Calu3 (cell line): ENCODE data around the gene REST. TPM values are rescaled to one million over a fixed set of nuclear protein-coding genes. Genes with fewer than 3 reads are reported as not detected.

ENCODE experiments used
- BruUV-seq: library from RNA; stranded (reverse); fragments of 400-500 nt; replicated peaks from 2 replicates; lab custom pipeline; 2021; lab: Mats Ljungman, UMichigan
- CTCF ChIA-PET: fragments of 300-600 bp; sonication (Branson Sonifier 250); formaldehyde crosslinking; loops from one replicate; lab custom pipeline; 2022; ENCODE audit warnings: antibody characterized with exemption; lab: Charles Lee
- DNase-seq: peaks from one replicate; pipeline ENCODE4 v3.0.0; 2022
- H3K27ac Mint-ChIP-seq: one replicate; pipeline ENCODE4 v1.8.0; 2022; ENCODE audit warnings: mixed read lengths; ENCODE audit not compliant: unreplicated experiment
- H3K27me3 Mint-ChIP-seq: one replicate; pipeline ENCODE4 v1.8.0; 2022; ENCODE audit warnings: mixed read lengths; ENCODE audit not compliant: unreplicated experiment
- H3K36me3 Mint-ChIP-seq: one replicate; pipeline ENCODE4 v1.8.0; 2022; ENCODE audit warnings: mild to moderate bottlenecking, moderate library complexity, mixed read lengths; ENCODE audit not compliant: insufficient read depth, unreplicated experiment
- H3K4me1 Mint-ChIP-seq: one replicate; pipeline ENCODE4 v1.8.0; 2022; ENCODE audit warnings: mild to moderate bottlenecking, low read depth, mixed read lengths; ENCODE audit not compliant: unreplicated experiment
- H3K4me3 Mint-ChIP-seq: one replicate; pipeline ENCODE4 v1.8.0; 2022; ENCODE audit warnings: mild to moderate bottlenecking, low read depth, moderate library complexity, mixed read lengths; ENCODE audit not compliant: unreplicated experiment
- H3K9me3 Mint-ChIP-seq: one replicate; pipeline ENCODE4 v1.8.0; 2022; ENCODE audit warnings: low read depth, mixed read lengths; ENCODE audit not compliant: unreplicated experiment
- intact Hi-C: fragments of 100-400 bp; cut with micrococcal nuclease; formaldehyde crosslinking; loops from one replicate; pipeline ENCODE4 v1.10.0; 2022; ENCODE audit not compliant: unreplicated experiment
- total RNA-seq: library from RNA; stranded (reverse); gene quantifications from 2 replicates; pipeline ENCODE4 v1.2.3, GENCODE V29; 2022
- TF ChIP-seq, protein P1 (sequence below): fragments of 200-600 bp; IDR thresholded peaks from one replicate; pipeline ENCODE4 v1.8.0; 2022; ENCODE audit warnings: antibody characterized with exemption; ENCODE audit not compliant: unreplicated experiment

REST gene
- total RNA-seq, 1 experiment from 2014 or later: 29.6 TPM

DNA sequence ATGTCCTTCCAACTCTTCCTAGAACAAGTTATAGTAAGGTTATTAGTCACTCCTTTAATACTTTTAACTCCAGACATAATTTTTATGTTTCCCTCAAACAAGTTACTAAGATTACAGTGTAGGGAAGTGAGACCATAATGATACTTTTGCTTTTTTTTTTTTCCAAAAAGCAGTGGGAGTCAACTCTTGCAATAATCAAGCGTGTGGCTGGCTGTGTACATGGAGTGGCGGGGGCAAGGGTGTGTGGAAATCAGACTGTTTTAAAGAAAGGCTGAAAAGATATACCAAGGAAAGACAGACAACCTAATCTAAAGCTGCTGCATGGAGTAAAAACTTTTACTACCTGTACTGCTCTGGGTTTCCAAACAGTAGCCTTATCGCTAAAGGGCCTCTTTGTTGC, 65.6 kb downstream of the REST start:
- no peaks in the 10 kb centered on the region for H3K4me1 Mint-ChIP-seq
- intact Hi-C loops: no loop called here
- no peak for DNase-seq
- peak overlapping the region; percentile 16 for H3K4me3 Mint-ChIP-seq
- TF ChIP-seq, protein P1, sequence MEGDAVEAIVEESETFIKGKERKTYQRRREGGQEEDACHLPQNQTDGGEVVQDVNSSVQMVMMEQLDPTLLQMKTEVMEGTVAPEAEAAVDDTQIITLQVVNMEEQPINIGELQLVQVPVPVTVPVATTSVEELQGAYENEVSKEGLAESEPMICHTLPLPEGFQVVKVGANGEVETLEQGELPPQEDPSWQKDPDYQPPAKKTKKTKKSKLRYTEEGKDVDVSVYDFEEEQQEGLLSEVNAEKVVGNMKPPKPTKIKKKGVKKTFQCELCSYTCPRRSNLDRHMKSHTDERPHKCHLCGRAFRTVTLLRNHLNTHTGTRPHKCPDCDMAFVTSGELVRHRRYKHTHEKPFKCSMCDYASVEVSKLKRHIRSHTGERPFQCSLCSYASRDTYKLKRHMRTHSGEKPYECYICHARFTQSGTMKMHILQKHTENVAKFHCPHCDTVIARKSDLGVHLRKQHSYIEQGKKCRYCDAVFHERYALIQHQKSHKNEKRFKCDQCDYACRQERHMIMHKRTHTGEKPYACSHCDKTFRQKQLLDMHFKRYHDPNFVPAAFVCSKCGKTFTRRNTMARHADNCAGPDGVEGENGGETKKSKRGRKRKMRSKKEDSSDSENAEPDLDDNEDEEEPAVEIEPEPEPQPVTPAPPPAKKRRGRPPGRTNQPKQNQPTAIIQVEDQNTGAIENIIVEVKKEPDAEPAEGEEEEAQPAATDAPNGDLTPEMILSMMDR: no peak
- H3K36me3 Mint-ChIP-seq: peaks cover 63% of the 10 kb centered on the region
- CTCF ChIA-PET: no interaction called here
- BruUV-seq: no TSS peak
- no peaks in the 10 kb centered on the region for H3K27me3 Mint-ChIP-seq
- no peak overlapping the region for H3K27ac Mint-ChIP-seq
- H3K9me3 Mint-ChIP-seq: no peaks in the 10 kb centered on the region

DNA sequence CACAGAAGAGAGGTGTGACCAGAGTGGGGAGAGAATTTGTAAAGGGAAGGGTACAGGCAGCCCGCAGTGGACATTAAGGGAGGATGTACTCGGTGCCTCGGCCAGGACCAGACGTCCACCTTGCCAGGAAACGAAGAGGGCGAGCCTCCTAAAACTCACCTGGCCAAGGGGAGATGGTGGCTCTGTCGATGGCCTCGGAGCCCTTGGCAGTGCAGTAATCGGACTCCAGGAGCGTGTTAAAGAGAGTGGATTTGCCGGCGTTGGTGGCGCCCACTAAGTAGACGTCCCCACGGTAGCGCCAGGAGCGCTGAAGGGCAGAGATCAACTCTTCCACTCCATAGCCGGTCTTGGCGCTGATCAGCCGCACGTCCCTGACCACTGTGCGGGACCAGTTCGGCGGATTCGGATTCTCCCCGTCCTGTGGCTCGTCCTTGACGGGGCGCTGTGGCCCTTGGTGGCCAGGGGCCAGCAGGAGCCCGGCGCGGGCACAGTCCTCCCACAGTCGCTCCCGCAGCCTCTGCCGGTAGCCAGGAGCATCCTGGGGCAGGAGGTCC, 68.7 kb downstream of the REST start:
- no TSS peak for BruUV-seq
- Mint-ChIP-seq H3K4me3 (peak overlapping the region; percentile 98), H3K27me3 (no peaks in the 10 kb centered on the region), H3K27ac (peak overlapping the region; percentile 84), H3K9me3 (no peaks in the 10 kb centered on the region), H3K36me3 (peaks cover 72% of the 10 kb centered on the region), H3K4me1 (peaks cover 2% of the 10 kb centered on the region)
- peak; percentile 5 for DNase-seq
- intact Hi-C loops: no loop called here
- CTCF ChIA-PET: interaction anchor here (0.5 kb wide), 1 partner anchor 69 kb away, joined by 9 read pairs; the partner anchor contains the start of gene REST
- TF ChIP-seq, protein P1: no peak

DNA sequence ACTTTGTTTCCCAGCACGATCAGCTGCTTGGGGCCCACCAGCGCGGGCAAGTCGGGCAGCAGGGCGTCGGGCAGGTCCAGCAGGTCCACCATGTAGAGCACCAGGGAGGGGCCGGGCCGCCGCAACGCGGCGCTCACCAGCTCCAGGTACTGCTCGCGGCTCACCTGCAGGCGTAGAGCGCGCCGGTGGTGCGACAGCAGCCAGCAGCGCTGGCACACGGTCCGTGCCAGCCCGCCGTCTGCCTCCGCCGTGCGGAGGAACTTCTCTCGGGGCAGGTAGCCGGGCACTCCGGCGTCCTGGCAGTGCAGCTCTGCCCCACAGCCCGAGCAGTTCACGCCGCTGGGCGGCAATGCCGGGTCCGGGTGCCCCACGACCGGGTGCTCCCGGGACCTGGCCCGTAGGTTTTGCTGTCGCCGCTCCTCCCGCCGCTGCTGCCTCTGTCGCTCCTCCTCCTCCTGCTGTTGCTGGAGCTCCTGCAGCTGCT, 69.2 kb downstream of the REST start:
- TF ChIP-seq, protein P1: no peak
- Mint-ChIP-seq H3K27me3 (no peaks in the 10 kb centered on the region), H3K27ac (peak overlapping the region; percentile 98), H3K36me3 (peaks cover 72% of the 10 kb centered on the region), H3K9me3 (no peaks in the 10 kb centered on the region), H3K4me1 (peaks cover 7% of the 10 kb centered on the region), H3K4me3 (peak overlapping the region; percentile 98)
- intact Hi-C loops: no loop called here
- no TSS peak for BruUV-seq
- CTCF ChIA-PET: interaction anchor here (0.5 kb wide), 1 partner anchor 69 kb away, joined by 9 read pairs; the partner anchor contains the start of gene REST
- DNase-seq: peak; percentile 70

DNA sequence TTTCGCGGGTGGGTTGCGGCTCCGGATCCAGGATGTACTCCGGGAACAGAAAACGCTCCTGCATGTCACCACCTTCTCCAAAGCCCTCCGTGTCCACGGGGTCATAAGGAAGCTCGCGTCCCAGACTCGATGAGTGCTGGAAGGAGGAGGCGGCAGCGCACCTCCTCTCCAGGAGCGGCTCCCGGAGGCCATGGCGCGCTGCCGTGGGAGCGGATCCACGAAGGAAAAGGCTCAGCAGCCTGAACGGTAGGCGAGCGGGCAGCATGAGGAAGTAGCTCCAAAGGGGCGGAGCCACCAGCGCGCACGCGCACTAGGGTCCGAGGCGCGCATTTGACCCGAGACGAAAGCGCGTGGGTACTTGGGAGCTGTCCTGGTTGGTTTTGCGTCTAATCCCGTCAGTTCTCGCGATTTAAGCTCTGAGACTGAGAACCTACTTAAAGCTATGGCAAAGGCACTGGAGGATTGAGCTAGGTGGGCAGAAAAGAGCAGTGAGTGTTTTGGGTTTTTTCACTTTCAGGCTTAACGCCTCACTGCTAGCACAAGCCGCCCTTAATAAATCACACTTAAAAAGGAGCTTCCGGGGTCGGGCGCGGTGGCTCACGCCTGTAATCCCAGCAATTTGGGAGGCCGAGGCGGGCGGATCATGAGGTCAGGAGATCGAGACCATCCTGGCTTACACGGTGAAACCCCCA, 69.8 kb downstream of the REST start, which contains the start of gene NOA1:
TSS of gene NOA1 (minus strand) at position 286 of the 692 bp plus-strand sequence. CDS start at position 265, 21 bp downstream.
- Mint-ChIP-seq H3K9me3 (no peaks in the 10 kb centered on the region), H3K27me3 (no peaks in the 10 kb centered on the region), H3K27ac (peak within 1 kb of the TSS; percentile 98), H3K4me3 (peak within 1 kb of the TSS; percentile 98), H3K36me3 (peaks cover 72% of the 10 kb centered on the region), H3K4me1 (peaks cover 13% of the 10 kb centered on the region)
- TF ChIP-seq, protein P1: no peak
- peak; percentile 94 for DNase-seq
- intact Hi-C loops: no loop called here
- CTCF ChIA-PET: interaction anchor here (0.7 kb wide), 1 partner anchor 11 kb away, joined by 4 read pairs; no protein-coding TSS in a partner anchor
- no TSS peak for BruUV-seq
